Astrocyte of the cerebellum (primary cell): ENCODE data around the gene POU4F2.
A peak's percentile ranks its signal among the peaks of the same experiment; 100 is the strongest.

ENCODE experiments used
- DNase-seq: peaks from one replicate; pipeline ENCODE4 v3.0.0-alpha.2; 2011; ENCODE audit warnings: low read depth
- H3K4me3 ChIP-seq: 2 replicates; pipeline ENCODE4 v1.5.1; 2011; ENCODE audit warnings: mild to moderate bottlenecking, low read depth, low read length, moderate library complexity
- CTCF ChIP-seq: IDR thresholded peaks from 2 replicates; pipeline ENCODE4 v1.5.1; 2012; ENCODE audit warnings: low read length, low read depth, moderate library complexity, mild to moderate bottlenecking; ENCODE audit errors: missing control alignments
- in situ Hi-C: cut with HindIII; loops from 2 replicates; pipeline ENCODE4 v1.10.0; 2017; ENCODE audit warnings: low sequenced_read_pairs

POU4F2 gene

DNA sequence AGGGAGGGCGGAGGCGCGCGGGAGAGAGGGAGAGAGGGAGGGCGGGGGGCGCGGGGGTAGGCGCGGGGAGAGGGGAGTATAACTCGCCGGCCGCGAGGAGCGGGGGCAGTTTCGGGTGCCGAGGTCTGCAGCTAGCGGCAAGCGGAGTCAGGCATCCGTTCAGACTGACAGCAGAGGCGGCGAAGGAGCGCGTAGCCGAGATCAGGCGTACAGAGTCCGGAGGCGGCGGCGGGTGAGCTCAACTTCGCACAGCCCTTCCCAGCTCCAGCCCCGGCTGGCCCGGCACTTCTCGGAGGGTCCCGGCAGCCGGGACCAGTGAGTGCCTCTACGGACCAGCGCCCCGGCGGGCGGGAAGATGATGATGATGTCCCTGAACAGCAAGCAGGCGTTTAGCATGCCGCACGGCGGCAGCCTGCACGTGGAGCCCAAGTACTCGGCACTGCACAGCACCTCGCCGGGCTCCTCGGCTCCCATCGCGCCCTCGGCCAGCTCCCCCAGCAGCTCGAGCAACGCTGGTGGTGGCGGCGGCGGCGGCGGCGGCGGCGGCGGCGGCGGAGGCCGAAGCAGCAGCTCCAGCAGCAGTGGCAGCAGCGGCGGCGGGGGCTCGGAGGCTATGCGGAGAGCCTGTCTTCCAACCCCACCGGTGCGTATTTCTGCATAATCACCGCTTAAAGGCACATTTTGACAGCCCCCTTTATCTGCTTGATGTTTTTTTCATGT, at the start of gene POU4F2:
POU4F2 (plus strand) TSS at position 108 of the 720 bp plus-strand sequence; CDS start at position 356, 248 bp downstream.
- in situ Hi-C loops, result no loop called here
- no peak for DNase-seq
- H3K4me3 ChIP-seq, result peak within 1 kb of the TSS; percentile 24
- TF ChIP-seq CTCF, result no peak

DNA sequence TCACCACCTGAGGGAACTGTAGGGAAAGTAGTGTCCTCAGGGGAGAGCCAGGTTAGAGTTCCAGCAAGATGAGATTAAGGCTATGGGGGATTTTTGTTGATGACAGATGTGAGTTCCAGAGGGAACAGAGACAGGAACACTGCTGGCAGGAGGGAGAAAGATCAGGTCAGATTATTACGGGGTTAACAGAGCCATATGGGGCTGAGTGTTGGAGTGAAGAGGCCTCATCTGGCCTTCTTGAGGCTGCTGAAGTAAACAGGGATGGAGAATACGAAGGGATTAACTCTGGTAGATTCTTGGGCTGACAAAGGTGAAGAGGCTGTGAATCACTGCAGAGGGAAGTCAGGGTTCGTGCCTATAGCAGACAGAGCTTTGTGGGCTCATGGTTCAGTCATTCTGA, 47.9 kb upstream of the POU4F2 start:
- in situ Hi-C loops, result no loop called here
- DNase-seq, result no peak
- H3K4me3 ChIP-seq, result no peak overlapping the region
- TF ChIP-seq CTCF, result no peak

GRCh38 chr4:146592019-146592418, 46.7 kb upstream of the POU4F2 start:
- no peak overlapping the region for H3K4me3 ChIP-seq
- in situ Hi-C loops, result no loop called here
- TF ChIP-seq CTCF, result no peak
- no peak for DNase-seq

DNA sequence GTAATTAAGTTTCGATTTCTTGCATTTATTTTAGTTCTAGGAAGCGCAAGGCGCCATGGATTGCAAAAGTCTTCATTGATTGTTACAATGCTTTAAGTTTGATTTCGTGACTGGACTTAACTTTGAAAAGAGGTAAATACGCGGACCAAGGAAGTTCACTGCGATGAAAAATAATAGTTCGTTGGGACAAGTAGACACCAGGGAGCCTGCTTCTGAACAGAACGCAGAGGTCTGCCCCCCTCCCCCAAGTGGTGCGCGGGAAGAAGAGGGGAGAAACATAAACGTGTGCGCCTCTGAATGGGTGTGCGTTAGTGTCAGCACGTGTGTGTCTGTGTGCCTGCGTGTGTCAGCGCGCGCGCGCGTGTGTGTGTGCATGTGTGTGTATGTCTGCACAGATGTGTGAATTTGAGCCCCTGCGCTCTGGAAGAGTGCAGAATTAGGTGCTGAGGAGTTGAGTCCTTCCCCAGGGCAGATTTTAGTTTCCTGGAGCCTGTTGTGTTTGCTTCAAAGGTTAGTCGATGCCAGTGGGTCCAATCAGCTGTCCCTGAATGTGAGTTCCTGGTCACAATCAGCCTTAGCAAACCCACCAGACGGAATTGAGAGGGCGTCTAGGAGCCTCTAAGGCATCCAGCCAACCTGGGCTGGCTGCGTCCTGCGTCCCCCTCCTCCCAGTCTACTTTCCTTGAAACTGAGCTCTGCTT, 5.8 kb upstream of the POU4F2 start:
- no peak for TF ChIP-seq CTCF
- in situ Hi-C loops, result no loop called here
- no peak for DNase-seq
- no peak overlapping the region for H3K4me3 ChIP-seq

GRCh38 chr4:146633471-146633800, 5.3 kb upstream of the POU4F2 start:
- DNase-seq, result no peak
- no peak overlapping the region for H3K4me3 ChIP-seq
- in situ Hi-C loops, result no loop called here
- no peak for TF ChIP-seq CTCF

- no peak for TF ChIP-seq CTCF
- no peak overlapping the region for H3K4me3 ChIP-seq
- in situ Hi-C loops, result no loop called here
- DNase-seq, result no peak
These were observed 3.9 kb upstream of the POU4F2 start for GRCh38 chr4:146634825-146635224.
